MCF 10A (cell line): Measurements from ENCODE around the gene RCC2. TPM values are rescaled to one million over a fixed set of nuclear protein-coding genes. Genes with fewer than 3 reads are reported as not detected.

ENCODE experiments used
- BruUV-seq: library from RNA; stranded (reverse); fragments of 400-500 nt; replicated peaks from 2 replicates; lab custom pipeline; 2021; lab: Mats Ljungman, UMichigan
- CTCF ChIA-PET: fragments of 300-600 bp; sonication (Branson Sonifier 250); formaldehyde crosslinking; extraction: SDS; loops from one replicate; lab custom pipeline; 2021; ENCODE audit warnings: antibody characterized with exemption, inconsistent platforms; lab: Yijun Ruan, JAX
- POLR2A ChIA-PET: fragments of 300-600, 350-650 bp; sonication (Branson Sonifier 250); formaldehyde crosslinking; extraction: SDS; loops from one replicate; lab custom pipeline; 2020; ENCODE audit warnings: antibody characterized with exemption, inconsistent platforms; lab: Yijun Ruan, JAX
- DNase-seq: peaks from one replicate; pipeline ENCODE4 v3.0.0-alpha.2; 2018; ENCODE audit not compliant: unreplicated experiment
- H3K27ac Mint-ChIP-seq: one replicate; pipeline ENCODE4 v1.8.0; 2022; ENCODE audit warnings: mild to moderate bottlenecking, low read depth, mixed read lengths; ENCODE audit not compliant: unreplicated experiment
- H3K27me3 Mint-ChIP-seq: one replicate; pipeline ENCODE4 v1.8.0; 2022; ENCODE audit warnings: mixed read lengths; ENCODE audit not compliant: insufficient read depth, unreplicated experiment
- H3K36me3 Mint-ChIP-seq: one replicate; pipeline ENCODE4 v1.8.0; 2022; ENCODE audit warnings: mild to moderate bottlenecking, moderate library complexity, mixed read lengths; ENCODE audit not compliant: insufficient read depth, unreplicated experiment
- H3K4me1 Mint-ChIP-seq: one replicate; pipeline ENCODE4 v1.8.0; 2022; ENCODE audit warnings: mixed read lengths; ENCODE audit not compliant: insufficient read depth, unreplicated experiment
- H3K4me3 Mint-ChIP-seq: one replicate; pipeline ENCODE4 v1.8.0; 2022; ENCODE audit warnings: mild to moderate bottlenecking, moderate library complexity, mixed read lengths; ENCODE audit not compliant: unreplicated experiment
- H3K9me3 Mint-ChIP-seq: one replicate; pipeline ENCODE4 v1.8.0; 2022; ENCODE audit warnings: mixed read lengths; ENCODE audit not compliant: unreplicated experiment
- intact Hi-C: fragments of 100-400 bp; cut with micrococcal nuclease; formaldehyde crosslinking; loops from 2 replicates; pipeline ENCODE4 v1.14.1; 2022
- total RNA-seq: library from RNA; stranded (reverse); gene quantifications from 2 replicates; pipeline ENCODE4 v1.2.3, GENCODE V29; 2022
- TF ChIP-seq, protein P1 (sequence below): fragments of 200-600 bp; IDR thresholded peaks from one replicate; pipeline ENCODE4 v1.8.0; 2022; ENCODE audit warnings: antibody characterized with exemption, mild to moderate bottlenecking; ENCODE audit not compliant: unreplicated experiment

RCC2 gene
- total RNA-seq, 1 experiment from 2014 or later, result 107 TPM

GRCh38 chr1:17447501-17447992 is 8.1 kb upstream of the RCC2 start:
- no peak overlapping the region for H3K27ac Mint-ChIP-seq
- BruUV-seq, result no TSS peak
- POLR2A ChIA-PET, result interaction anchor here (1.0 to 1.6 kb wide), 2 partner anchors 13 to 28 kb away, joined by 3 to 7 read pairs; no protein-coding TSS in a partner anchor
- CTCF ChIA-PET, result interaction anchor here (0.5 to 1.5 kb wide), 5 partner anchors 39 to 493 kb away, joined by 3 to 4 read pairs (median 3); no protein-coding TSS in a partner anchor
- intact Hi-C loops, result no loop called here
- no peaks in the 10 kb centered on the region for H3K36me3 Mint-ChIP-seq
- DNase-seq, result no peak
- no peak overlapping the region for H3K4me3 Mint-ChIP-seq
- H3K4me1 Mint-ChIP-seq, result peaks cover 8% of the 10 kb centered on the region
- TF ChIP-seq, protein P1, sequence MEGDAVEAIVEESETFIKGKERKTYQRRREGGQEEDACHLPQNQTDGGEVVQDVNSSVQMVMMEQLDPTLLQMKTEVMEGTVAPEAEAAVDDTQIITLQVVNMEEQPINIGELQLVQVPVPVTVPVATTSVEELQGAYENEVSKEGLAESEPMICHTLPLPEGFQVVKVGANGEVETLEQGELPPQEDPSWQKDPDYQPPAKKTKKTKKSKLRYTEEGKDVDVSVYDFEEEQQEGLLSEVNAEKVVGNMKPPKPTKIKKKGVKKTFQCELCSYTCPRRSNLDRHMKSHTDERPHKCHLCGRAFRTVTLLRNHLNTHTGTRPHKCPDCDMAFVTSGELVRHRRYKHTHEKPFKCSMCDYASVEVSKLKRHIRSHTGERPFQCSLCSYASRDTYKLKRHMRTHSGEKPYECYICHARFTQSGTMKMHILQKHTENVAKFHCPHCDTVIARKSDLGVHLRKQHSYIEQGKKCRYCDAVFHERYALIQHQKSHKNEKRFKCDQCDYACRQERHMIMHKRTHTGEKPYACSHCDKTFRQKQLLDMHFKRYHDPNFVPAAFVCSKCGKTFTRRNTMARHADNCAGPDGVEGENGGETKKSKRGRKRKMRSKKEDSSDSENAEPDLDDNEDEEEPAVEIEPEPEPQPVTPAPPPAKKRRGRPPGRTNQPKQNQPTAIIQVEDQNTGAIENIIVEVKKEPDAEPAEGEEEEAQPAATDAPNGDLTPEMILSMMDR, result no peak
- H3K27me3 Mint-ChIP-seq, result no peaks in the 10 kb centered on the region
- H3K9me3 Mint-ChIP-seq, result no peaks in the 10 kb centered on the region

- no peaks in the 10 kb centered on the region for H3K9me3 Mint-ChIP-seq
- BruUV-seq, result no TSS peak
Measured at GRCh38 chr1:17442841-17443240, 3.4 kb upstream of the RCC2 start.

GRCh38 chr1:17441993-17442357 is 2.5 kb upstream of the RCC2 start:
- CTCF ChIA-PET, result interaction anchor here (0.6 to 2.4 kb wide), 8 partner anchors 10 to 191 kb away, joined by 3 to 8 read pairs (median 4); no protein-coding TSS in a partner anchor
- no TSS peak for BruUV-seq
- TF ChIP-seq, protein P1, result no peak
- peaks cover 15% of the 10 kb centered on the region for H3K36me3 Mint-ChIP-seq
- POLR2A ChIA-PET, result interaction anchor here (0.6 to 8.0 kb wide), 8 partner anchors 10 to 111 kb away, joined by 3 to 114 read pairs (median 8); no protein-coding TSS in a partner anchor
- no peak for DNase-seq
- intact Hi-C loops, result loop anchor here (1.0 kb wide), 1 partner anchor 52 kb away; no protein-coding TSS in a partner anchor
- no peaks in the 10 kb centered on the region for H3K9me3 Mint-ChIP-seq
- peak overlapping the region; percentile 89 for H3K27ac Mint-ChIP-seq
- H3K4me1 Mint-ChIP-seq, result peaks cover 28% of the 10 kb centered on the region
- H3K27me3 Mint-ChIP-seq, result no peaks in the 10 kb centered on the region
- H3K4me3 Mint-ChIP-seq, result peak overlapping the region; percentile 93

More at GRCh38 chr1:17442841-17443240, 3.4 kb upstream of the RCC2 start:
- Mint-ChIP-seq H3K36me3 (peaks cover 15% of the 10 kb centered on the region), H3K27ac (peak overlapping the region; percentile 73), H3K4me3 (peak overlapping the region; percentile 22), H3K27me3 (no peaks in the 10 kb centered on the region), H3K4me1 (peaks cover 27% of the 10 kb centered on the region)
- TF ChIP-seq, protein P1, result no peak
- no peak for DNase-seq
- intact Hi-C loops, result loop anchor here (1.0 kb wide), 2 partner anchors 17 to 32 kb away; no protein-coding TSS in a partner anchor
- POLR2A ChIA-PET, result interaction anchor here (1.0 to 8.0 kb wide), 8 partner anchors 9 to 539 kb away, joined by 3 to 114 read pairs (median 4); no protein-coding TSS in a partner anchor
- CTCF ChIA-PET, result interaction anchor here (0.6 to 2.4 kb wide), 7 partner anchors 9 to 522 kb away, joined by 3 to 8 read pairs (median 4); no protein-coding TSS in a partner anchor

- POLR2A ChIA-PET, result interaction anchor here (0.6 to 8.0 kb wide), 14 partner anchors 8 to 537 kb away, joined by 3 to 114 read pairs (median 6); no protein-coding TSS in a partner anchor
- intact Hi-C loops, result loop anchor here (1.0 kb wide), 1 partner anchor 53 kb away; no protein-coding TSS in a partner anchor
Measured at GRCh38 chr1:17441265-17441992, 2.0 kb upstream of the RCC2 start.

More at GRCh38 chr1:17441265-17441992, 2.0 kb upstream of the RCC2 start:
- Mint-ChIP-seq H3K27me3 (no peaks in the 10 kb centered on the region), H3K36me3 (peaks cover 18% of the 10 kb centered on the region), H3K9me3 (no peaks in the 10 kb centered on the region), H3K4me3 (peak overlapping the region; percentile 93), H3K4me1 (peaks cover 33% of the 10 kb centered on the region), H3K27ac (peak overlapping the region; percentile 89)
- TF ChIP-seq, protein P1, result no peak
- DNase-seq, result peak; percentile 82
- CTCF ChIA-PET, result interaction anchor here (0.6 to 2.4 kb wide), 8 partner anchors 19 to 489 kb away, joined by 3 to 8 read pairs (median 4); no protein-coding TSS in a partner anchor
- BruUV-seq, result no TSS peak
